GM18519 (cell line): Measurements from ENCODE around the gene RPS21.
"Not testable (repeated sequence)": the region's sequence is repeated elsewhere in the genome, so short reads cannot be mapped to it uniquely, and the experiment has no call there.

Experiments
- ATAC-seq: cut with Tn5 transposase; IDR thresholded peaks from one replicate; pipeline ENCODE4 v1.9.1; 2021; ENCODE audit warnings: mild to moderate bottlenecking, moderate library complexity; ENCODE audit not compliant: unreplicated experiment, low FRiP score

RPS21 gene

GRCh38 chr20:62421716-62421990, 34.8 kb downstream of the RPS21 start:
- ATAC-seq, result no peak

GRCh38 chr20:62422636-62423325, 35.9 kb downstream of the RPS21 start:
- ATAC-seq, result no peak

- ATAC-seq, result no peak
Observed at GRCh38 chr20:62423326-62423706, 36.4 kb downstream of the RPS21 start.

- no peak for ATAC-seq
Observed at GRCh38 chr20:62424249-62425107, 37.6 kb downstream of the RPS21 start.

DNA sequence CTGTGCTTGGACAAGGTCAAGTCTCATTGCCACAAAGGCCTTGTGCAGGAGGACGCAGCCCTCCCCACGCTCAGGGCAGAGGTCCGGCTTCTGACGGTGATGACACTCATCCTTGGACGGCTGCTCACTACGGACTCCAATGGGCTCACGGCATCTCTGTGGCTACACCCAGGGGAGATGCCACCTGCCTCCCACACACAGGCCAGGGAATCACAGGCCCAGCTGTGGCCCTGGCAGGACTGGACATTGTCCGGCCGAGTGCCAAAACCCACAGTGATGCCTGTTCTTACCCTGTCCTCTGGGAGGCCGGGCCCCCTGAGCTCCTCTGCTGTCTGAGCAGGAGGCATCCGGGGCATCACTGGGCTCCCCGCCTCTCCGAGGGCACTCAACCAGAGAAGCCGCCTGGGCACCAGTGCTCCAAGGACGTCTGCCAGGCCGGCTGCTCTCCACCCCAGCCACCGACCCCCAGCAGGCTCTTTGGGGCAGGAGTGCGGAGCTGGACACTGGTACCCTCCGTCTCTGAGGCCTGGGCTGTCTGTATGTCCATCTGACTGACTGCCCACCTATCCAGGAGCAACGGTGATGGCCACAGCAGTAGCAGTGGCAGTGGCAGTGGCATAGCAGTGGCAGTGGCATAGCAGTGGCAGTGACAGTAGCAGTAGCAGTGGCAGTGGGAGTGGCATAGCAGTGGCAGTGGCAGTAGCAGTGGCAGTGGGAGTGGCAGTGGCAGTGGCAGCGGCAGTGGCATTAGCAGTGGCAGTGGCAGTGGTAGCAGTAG, 38.6 kb downstream of the RPS21 start:
- no peak for ATAC-seq

- not testable (repeated sequence) for ATAC-seq
Observed at GRCh38 chr20:62426059-62426348, 39.1 kb downstream of the RPS21 start.

- no peak for ATAC-seq
Observed at GRCh38 chr20:62426699-62427131, 39.8 kb downstream of the RPS21 start.

DNA sequence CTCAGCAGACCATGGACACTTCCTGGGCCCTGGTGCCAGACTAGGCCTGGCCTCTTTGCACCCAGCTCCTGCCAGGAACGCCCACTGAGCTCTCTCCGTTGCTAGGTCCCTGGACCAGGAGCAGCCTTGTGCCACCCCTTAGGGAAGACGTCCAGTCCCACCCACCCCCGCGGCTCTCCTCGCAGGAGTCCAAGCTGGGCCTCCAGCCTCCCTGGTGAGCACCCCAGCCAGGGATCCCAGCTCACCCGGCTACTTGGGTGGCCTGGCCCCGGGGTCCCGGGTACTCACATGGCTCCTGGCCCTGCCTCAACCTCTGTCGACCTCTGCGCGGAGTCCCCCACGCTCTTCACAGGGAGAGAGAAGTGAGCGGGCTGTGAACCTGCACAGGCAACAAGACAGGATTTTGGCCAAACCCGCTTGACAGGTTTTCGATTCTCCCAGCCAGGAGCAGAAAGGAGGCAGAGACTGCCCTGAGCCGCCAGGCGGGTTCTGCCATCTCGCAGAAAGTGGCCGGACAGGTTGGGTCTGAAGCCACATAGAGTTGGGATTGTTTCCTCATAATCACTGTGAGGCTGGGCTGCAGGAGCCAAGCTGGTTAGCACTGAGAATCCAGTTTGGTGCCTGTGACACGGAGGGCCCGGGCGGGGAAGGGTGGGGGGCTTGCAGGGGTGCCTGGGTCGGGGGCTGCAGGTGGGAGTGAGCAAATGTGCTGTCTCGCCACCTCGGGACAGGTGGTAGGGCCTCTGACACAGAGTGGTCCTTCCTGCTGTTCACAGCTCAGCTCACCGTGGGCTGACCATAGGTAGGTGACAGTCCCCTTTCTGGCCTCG, 40.5 kb downstream of the RPS21 start, which contains the start of gene RBBP8NL:
Gene RBBP8NL (minus strand): TSS at position 368 of the 830 bp plus-strand sequence. CDS start 7,892 bp downstream, outside the sequence.
- ATAC-seq, result no peak

DNA sequence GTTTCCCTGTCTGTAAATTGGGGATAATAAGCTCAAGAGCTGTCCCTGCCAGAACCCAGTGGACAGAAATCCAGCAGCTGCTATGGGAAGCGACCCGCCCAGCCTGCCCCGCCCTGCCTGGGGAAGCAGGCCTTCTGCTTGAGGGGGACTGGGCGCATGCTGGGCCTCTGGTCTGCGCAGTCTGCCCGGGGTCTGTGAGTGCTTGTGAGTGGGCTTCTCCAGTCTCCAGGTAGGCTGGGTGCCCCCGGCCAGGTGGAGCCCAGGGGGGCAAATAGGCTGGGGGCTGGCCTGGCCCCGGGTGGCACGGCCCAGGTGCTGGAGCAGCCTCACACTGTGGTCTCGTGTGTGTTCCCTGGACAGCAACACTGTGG, 41.1 kb downstream of the RPS21 start:
- ATAC-seq, result no peak

GRCh38 chr20:62428396-62429295, 41.7 kb downstream of the RPS21 start:
- no peak for ATAC-seq

- ATAC-seq, result no peak
Observed at GRCh38 chr20:62429455-62430310, 42.8 kb downstream of the RPS21 start.

DNA sequence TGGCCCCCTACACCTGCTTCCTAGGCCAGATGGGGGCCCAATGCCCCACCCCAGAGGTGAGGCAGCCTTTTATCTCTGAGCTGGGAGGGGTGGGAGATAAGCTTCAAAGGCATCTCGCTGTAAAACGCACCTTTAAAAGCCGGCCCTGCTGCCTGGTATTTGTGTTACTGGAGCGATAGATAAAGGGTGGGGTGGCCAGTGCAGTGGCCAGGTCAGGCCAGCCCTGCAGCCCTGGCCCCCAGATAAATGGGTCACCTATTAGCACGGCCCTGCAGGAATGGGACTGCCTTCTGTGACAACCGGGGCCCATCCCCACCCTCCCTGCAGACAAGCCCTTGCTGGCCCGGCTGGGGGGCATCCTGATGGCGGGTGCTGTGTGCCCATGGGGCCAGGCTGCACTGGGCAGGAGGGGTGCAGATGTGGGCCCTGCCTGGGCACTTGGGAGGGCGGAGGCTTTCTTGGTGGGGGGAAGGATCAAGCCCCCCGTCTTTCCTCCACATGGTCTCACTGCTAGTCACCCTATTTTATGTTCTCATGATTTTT, 43.5 kb downstream of the RPS21 start:
- no peak for ATAC-seq

DNA sequence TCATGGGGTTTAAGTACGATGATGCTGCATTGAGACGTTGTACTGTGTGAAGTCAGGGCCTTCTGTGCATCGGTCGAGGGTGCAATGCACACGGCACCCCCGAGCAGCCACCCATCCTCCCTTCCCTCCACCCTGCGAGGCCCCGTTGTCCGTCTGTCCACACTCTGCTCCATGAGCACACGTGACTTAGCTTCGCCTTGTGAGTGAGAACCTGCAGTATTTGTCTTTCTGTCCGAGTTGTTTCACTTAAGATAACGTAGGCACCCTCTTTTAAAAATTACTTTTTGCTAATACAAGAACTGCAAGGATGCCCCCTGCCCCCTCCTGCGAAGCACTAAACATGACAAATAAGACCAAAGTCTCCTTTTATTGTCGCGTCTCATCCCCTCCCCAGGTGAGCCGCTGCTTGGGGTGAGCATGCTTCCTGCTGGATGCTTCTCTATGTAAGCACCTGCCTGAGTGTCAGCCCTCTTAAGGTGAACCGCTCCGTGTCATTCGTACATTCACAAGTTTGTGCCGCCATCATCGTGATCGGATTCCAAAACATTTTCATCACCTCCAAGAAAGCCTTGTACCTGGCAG, 44.1 kb downstream of the RPS21 start:
- no peak for ATAC-seq

DNA sequence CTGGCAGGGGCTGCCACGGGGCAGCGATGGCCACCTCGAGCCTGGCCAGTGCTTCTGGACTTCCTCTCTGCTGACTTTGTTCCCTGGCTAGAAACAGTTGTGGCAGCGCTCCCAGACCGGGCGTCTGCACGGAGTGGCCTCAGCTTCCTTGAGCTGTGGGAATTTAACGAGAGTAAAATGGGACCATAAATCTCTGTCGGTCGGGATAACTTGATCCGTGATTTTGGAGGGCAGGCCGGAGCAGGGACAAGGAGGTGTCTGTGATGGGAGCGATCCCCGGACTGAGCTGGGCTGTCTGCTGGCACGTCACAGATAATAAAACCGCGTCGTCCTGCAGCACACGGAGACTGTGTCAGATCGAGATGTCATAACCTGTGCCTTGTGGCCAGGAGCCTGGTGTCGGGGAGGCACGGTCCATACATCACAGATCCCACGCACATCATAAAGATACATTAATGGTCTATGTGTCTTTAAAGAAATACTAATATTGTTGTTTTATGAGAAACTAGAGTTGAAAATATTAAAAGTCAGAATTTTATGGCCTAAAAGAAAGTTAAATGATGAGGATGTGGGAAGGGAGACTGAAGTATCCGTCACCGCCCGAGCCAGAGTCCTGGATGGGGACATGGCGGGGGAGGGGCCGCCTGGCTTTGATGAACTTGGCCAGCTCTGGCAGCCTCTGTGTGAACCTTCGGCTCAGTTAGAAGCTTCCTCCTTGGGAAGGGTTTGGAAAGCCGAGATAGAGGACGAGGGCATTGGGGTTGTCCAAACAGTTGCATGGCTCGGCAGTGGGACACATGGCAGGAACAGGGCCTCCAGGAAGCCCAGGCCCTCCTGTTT, 47.0 kb downstream of the RPS21 start:
- no peak for ATAC-seq

DNA sequence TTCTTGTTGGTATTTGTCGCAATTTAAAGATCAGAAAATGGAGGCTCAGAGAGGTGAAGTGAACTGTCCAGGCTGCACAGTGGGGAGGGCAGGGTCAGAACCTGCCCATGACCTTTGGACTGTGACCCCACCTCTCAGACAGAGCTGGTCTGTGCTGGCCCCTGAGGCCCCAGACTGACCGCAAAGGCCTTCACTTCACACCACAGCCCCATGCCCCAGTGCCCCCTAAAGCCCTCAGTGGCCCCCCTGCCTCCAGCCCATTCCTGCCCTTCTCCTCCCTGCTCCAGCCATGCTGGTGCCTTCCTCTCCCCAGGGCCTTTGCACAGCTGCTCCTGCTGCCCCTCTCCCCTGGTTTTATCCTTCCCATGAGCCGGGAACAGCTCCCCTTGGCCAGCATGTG, 49.8 kb downstream of the RPS21 start:
- no peak for ATAC-seq

- ATAC-seq, result no peak
Observed at GRCh38 chr20:62437496-62437895, 50.6 kb downstream of the RPS21 start.

DNA sequence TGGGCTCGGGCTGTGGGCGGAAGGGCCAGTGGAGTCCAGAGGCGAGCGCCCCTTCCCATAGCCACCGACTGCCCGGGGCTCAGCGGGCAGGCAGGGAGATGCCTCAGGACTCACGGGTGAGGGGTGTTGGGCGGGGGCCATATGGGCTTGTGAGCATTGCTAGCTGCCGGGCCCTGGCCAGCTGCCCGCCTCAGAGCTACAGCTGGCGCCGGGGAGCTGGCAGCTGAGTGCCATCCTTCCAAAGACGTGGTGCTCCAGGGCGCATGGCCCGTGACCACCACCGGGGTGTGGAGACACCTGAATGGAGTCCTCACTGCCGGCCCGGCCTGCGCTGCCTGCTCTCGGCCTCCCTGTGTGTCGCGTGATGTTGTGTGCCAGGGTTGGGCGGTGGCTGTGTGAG, 51.0 kb downstream of the RPS21 start:
- no peak for ATAC-seq
